Right forelimb (tissue), 1 donor: ENCODE measurements around the gene MYH16.
"Not testable (repeated sequence)": the region's sequence is repeated elsewhere in the genome, so short reads cannot be mapped to it uniquely, and the experiment has no call there.

Experiments used
- DNase-seq: peaks from one replicate; pipeline ENCODE4 v3.0.0-alpha.2; 2018

The MYH16 gene

DNA sequence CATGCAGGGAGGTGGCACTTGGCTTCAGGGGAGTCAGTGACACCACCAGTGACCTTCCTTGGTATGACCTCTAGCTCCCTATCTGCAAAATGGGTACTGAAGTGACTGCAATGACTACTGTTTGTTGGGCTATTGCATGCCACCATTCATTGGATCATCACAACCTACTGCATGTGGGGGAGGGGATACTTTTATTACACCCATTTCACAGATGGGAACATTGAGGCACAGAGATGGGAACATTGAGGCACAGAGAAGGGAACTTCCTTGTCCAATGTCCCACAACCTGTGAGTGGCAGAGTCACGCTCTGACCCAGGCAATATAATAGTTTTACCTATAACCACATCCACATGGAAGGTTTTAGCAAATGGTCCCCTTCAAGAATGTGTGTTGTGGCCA is 12.2 kb upstream of the MYH16 start:
- DNase-seq = no peak

DNA sequence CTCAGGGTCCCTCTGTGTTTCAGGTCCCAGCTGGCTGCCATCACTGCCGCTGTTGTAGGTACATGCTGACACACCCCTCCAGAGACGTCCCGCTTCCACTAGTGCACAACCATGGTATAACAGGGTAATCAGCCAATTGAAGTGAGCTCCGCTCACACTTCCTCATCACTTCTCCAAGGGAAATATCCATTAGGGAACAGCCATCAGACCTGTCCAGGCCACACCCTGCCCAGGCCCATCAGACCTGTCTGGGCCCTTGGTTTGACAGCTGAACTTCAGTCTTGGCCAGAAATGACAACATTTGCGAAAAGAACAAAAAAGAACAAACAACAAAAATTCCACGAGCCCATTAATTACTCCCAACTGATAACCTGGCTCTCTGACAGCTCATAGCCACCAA is 11.0 kb upstream of the MYH16 start:
- no peak for DNase-seq

- DNase-seq = no peak
These were observed 6.7 kb upstream of the MYH16 start for GRCh38 chr7:99265848-99266480.

- no peak for DNase-seq
These were observed 5.2 kb upstream of the MYH16 start for GRCh38 chr7:99267481-99267840.

DNA sequence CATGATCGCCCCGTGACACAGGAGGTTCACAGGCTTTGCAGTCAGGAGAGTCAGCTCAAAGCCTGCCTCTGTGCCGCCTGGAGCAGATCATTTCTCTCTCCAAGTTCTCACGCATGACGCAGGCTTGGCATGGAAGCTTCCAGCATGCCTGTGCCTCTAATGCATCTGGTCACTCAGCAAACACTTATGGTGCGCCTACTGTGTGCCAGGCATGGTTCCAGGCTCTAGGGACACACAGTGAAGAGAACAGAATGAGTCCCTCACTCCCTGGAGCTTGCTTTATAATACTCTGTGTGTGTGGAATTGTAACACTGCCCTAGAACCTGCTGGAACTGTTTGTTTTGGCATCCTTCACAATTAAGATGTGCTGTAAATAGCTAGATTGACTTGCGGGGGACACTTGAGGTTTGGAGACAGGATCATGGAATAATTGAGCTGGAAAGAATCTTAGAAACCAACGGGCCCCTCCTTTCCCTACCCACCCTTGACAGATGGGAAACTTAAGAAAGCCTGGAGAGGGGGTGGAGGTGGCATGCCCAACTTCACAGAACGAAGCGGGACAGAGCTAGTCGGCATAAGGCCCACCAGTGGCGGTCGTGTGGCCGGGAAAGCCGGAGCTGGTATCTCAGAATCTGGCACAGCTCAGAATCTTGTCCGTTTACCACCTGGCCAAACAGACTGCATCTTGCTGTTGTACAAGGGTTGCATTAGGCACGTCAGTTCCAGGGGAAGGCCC is 4.6 kb upstream of the MYH16 start:
- no peak for DNase-seq

GRCh38 chr7:99268577-99268908 is 4.1 kb upstream of the MYH16 start:
- DNase-seq = no peak

DNA sequence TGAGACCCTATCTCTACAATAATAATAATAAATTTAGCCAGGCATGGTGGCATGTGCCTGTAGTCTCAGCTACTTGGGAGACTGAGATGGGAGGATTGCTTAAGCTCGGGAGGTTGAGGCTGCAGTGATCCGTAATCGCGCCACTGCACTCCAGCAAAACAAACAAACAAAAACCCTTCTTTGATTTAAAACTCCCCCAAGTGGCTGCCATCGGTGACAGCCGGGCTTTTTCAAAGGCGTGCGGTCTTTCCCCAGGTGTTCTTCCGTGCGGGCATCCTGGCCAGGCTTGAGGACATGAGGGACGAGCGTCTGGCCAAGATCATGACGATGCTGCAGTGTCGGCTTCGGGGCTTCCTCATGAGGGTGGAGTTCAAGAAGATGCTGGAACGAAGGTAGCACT is 1.9 kb upstream of the MYH16 start:
- no peak for DNase-seq

- not testable (repeated sequence) for DNase-seq
These were observed 922 bp downstream of the MYH16 start for GRCh38 chr7:99273561-99273960.

DNA sequence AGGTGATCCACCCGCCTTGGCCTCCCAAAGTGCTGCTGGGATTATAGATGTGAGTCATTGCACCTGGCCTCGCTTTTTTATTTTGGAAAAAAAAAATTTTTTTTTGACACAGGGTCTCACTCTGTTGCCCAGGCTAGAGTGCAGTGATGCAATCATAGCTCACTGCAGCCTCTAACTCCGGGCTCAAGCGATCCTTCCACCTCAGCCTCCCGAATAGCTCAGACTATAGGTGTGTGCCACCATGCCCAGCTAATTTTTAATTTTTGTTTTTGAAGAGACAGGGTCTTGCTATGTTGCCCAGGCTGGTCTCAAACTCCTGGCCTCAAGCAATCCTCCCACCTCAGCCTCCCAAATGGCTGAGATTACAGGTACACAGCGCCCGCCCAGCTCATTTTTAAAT is 2.3 kb downstream of the MYH16 start:
- not testable (repeated sequence) for DNase-seq

DNA sequence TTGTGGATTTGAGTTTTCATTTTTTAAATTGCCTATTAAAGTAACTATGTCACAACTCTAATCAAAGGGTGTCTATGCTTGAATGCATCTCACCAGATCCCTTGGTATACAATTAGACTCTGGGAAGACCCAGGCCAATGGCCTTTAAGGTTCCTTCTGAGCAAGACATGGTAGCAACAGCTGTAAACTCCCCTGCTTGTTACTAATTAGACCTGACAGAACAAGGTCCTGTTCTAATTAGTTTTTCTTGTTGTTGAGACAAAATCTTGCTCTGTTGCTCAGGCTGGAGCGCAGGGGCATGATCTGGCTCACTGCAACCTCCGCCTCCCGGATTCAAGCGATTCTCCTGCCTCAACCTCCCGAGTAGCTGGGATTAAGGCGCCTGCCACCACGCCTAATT is 2.9 kb downstream of the MYH16 start:
- no peak for DNase-seq

DNA sequence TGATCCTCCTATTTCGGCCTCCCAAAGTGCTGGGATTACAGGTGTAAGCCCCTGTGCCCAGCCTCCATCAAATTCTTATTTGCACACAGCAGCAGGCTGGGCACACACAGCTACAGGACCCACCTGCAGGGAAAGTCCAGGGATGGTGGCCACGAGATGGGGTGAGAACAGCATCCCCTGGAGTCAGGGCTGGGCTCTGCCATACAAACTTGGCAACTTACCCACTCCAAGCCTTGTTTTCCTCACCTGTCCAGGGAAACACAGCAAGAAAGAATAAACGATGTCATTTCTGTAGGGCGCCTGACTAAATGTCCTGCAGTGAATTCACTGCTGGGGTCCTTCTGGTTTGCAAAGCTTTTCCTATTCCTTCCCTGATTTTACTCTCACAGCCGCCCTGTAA is 5.5 kb downstream of the MYH16 start:
- no peak for DNase-seq

DNA sequence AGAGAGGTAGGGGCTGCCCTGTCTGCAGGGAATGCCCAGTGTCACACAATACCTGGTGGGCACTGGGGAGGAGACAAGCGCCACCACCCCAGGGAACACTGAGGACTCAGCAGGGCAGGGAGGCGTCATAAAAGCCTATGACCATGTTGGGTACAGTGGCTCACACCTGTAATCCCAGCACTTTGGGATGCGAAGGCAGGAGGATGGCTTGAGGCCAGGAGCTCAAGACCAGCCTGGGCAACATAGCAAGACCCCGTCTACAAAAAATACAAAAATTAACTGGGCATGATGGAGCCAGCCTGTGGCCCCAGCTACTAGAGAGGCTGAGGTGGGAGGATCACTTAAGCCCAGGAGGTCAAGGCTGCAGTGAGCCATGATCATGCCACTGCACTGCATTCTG is 11.5 kb downstream of the MYH16 start:
- DNase-seq = not testable (repeated sequence)

DNA sequence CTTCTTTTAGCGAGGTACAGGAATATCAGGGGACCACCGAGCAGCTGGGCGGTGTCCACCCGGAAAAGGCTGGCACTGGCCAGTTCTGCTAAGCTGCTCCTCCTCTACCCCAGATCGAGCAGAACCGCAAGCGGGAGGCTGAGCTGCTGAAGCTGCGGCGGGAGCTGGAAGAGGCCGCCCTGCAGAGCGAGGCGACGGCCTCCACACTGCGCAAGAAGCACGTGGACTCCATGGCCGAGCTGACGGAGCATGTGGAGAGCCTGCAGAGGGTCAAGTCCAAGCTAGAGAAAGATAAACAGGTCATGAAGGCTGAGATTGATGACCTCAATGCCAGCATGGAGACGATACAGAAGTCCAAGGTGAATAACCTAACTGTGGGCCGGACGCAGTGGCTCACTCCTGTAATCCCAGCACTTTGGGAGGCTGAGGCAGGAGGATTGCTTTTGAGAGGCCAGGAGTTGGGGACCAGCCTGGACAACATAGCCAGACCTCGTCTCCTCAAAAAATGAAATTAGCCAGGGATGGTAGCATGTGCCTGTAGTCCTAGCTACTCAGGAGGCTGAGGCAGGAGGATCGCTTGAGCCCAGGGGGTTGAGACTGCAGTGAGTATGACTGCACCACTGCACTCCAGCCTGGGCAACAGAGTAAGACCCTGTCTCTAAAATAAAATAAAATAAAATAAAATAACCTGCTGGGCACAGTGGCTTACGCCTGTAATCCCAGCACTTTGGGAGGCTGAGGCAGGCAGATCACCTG is 15.3 kb downstream of the MYH16 start:
- DNase-seq = no peak

DNA sequence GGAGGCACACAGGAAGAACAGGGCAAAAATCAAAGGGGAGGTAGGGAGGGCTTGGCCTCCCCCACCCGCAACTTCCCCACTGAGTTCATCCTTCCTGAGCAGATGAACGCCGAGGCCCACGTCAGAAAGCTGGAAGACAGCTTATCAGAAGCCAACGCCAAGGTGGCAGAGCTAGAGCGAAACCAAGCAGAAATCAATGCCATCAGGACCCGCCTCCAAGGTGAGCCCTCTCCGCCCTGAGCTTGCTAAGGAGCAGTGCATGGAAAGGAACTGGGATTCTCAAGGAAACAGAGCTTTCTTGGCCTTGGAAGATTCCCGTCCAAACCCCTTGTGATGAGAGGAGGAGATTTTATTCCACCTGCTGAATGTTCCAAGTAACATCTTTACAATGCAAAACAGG is 16.5 kb downstream of the MYH16 start:
- no peak for DNase-seq

- not testable (repeated sequence) for DNase-seq
These were observed 17.5 kb downstream of the MYH16 start for GRCh38 chr7:99290148-99290547.

GRCh38 chr7:99290980-99291607 is 18.5 kb downstream of the MYH16 start:
- DNase-seq = no peak

GRCh38 chr7:99292127-99292526 is 19.5 kb downstream of the MYH16 start:
- no peak for DNase-seq

DNA sequence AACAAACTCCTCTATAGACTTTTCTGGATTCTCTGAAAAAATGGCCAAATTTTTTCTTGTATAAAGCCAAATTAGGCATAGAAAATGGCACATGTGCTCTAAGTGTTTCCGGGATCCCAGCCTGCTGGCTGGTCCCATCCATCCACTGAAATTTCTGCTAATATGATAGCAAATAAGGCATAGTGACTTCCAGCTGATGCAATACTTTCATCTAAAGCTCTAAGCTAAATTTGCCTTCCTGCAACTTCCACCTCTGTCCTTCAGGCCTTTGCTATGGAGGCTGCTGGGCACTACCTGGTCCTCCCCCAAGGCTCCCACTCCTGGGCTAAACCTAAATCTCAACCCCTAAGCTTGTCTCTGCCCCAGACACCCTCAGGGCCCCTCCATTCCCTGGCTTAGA is 20.5 kb downstream of the MYH16 start:
- DNase-seq = no peak

DNA sequence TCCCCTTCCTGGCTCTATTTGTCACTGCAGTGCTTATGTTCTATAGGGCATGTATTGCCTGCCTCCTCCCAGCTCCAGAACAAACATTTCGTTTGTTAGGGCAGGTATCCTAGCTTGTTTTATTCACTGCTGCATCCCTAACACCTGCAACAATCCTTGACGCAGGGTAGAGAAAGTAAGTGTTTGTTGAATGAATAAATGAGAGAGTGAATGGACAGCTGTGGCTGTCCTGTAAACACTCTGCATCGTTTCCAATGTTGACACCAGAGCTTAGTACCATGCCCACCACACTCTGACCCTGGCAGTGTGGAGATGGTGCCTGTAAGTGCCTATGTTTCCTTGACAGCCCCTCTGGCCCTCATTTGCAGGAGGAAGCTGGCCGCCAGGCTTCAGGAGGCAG is 21.0 kb downstream of the MYH16 start:
- no peak for DNase-seq

DNA sequence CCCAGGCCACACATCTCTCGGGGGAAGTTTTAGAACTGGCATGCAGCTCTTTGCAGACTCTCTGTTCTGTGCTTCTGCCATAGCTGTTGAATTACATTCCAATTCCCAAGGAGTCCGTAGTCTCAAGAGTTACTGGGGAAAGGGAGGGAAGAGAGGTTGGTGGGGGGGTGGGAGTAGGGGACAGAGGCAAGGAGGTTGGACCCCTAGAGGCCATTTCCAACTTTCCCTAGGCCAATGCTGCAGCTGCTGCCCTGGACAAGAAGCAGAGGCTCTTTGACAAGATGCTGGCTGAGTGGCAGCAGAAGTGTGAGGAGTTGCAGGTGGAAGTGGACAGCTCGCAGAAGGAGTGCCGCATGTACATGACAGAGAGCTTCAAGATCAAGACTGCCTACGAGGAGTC is 23.8 kb downstream of the MYH16 start:
- DNase-seq = no peak

- no peak for DNase-seq
These were observed 28.9 kb downstream of the MYH16 start for GRCh38 chr7:99301496-99301895.

GRCh38 chr7:99305473-99306260 is 33.0 kb downstream of the MYH16 start:
- no peak for DNase-seq

DNA sequence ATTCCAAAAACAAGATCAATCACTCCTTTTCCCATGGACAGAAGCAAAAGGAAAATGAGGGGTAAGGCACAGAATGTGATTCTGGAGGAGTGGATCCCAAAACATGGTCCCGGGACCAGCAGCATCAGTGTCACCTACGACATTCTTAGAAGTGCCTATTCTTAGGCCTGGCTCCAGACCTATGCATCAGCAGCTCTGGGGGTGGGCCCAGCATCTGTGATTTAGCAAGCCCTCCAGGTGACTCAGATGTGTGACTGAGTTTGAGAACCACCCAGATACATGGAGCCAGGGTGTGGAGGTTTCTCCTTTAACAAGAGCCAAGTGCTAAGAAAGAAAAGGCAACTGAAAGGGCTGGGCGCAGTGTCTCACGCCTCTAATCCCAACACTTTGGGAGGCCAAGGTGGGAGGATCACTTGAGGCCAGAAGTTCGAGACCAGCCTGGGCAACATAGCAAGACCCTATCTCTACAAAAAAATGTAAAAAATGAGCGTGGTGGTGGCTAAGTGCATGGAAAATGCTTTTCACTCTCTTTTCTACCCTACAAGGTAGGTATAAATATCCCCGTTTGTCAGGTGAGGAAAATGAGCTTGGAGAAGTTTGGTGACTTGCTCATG is 35.9 kb downstream of the MYH16 start:
- no peak for DNase-seq
